Smooth muscle cell (in vitro differentiated cells): ENCODE data around the gene RAB40A. TPM values are rescaled to one million over a fixed set of nuclear protein-coding genes. Genes with fewer than 3 reads are reported as not detected.

Experiments used
- DNase-seq: peaks from one replicate; lab custom pipeline; 2025; ENCODE audit not compliant: unreplicated experiment; lab: John Stamatoyannopoulos, UW
- H2AFZ ChIP-seq: fragments of 200-600 bp; sonication (generic); 2 replicates; pipeline ENCODE4 v1.6.0; 2016; ENCODE audit warnings: antibody characterized with exemption, low read depth, mild to moderate bottlenecking
- H3F3A ChIP-seq: fragments of 200-600 bp; sonication (generic); 2 replicates; pipeline ENCODE4 v1.6.0; 2017; ENCODE audit warnings: antibody characterized with exemption, low read depth
- H3K27ac ChIP-seq: fragments of 200-600 bp; sonication (generic); 2 replicates; pipeline ENCODE4 v1.5.1; 2016; ENCODE audit warnings: low read depth, mild to moderate bottlenecking
- H3K27me3 ChIP-seq: fragments of 200-600 bp; sonication (generic); 2 replicates; pipeline ENCODE4 v1.6.1; 2016; ENCODE audit warnings: low read depth, mild to moderate bottlenecking
- H3K36me3 ChIP-seq: fragments of 200-600 bp; sonication (generic); 2 replicates; pipeline ENCODE4 v1.5.1; 2016; ENCODE audit warnings: low read depth
- H3K4me1 ChIP-seq: fragments of 200-600 bp; sonication (generic); 2 replicates; pipeline ENCODE4 v1.5.1; 2016; ENCODE audit warnings: low read depth
- H3K4me2 ChIP-seq: fragments of 200-600 bp; sonication (generic); 2 replicates; pipeline ENCODE4 v1.6.0; 2016; ENCODE audit warnings: mild to moderate bottlenecking
- H3K4me3 ChIP-seq: fragments of 200-600 bp; sonication (generic); 2 replicates; pipeline ENCODE4 v1.5.1; 2016; ENCODE audit warnings: mild to moderate bottlenecking
- H3K79me2 ChIP-seq: fragments of 200-600 bp; sonication (generic); 2 replicates; pipeline ENCODE4 v1.6.0; 2016; ENCODE audit warnings: low read depth, mild to moderate bottlenecking
- H3K9ac ChIP-seq: fragments of 200-600 bp; sonication (generic); 2 replicates; pipeline ENCODE4 v1.6.0; 2016; ENCODE audit warnings: low read depth
- H3K9me3 ChIP-seq: fragments of 200-600 bp; sonication (generic); replicated peaks from 2 replicates; pipeline ENCODE4 v1.5.1; 2016; ENCODE audit warnings: low read depth
- H4K20me1 ChIP-seq: fragments of 200-600 bp; sonication (generic); 2 replicates; pipeline ENCODE4 v1.6.0; 2016; ENCODE audit warnings: low read depth
- WGBS: methylation state at CpG from one replicate; pipeline ENCODE4 v1.1.7; 2016; ENCODE audit warnings: low lambda C conversion rate; 5-methylcytosine and 5-hydroxymethylcytosine counted together
- polyA plus RNA-seq: library from polyadenylated mRNA; unstranded; fragments of >200 nt; fragmentation: Nextera tagmentation; extraction: Ambion mirVana; gene quantifications from 2 replicates; pipeline ENCODE4 v1.2.1, GENCODE V29; 2016
- total RNA-seq: library from RNA; depleted of rRNA; stranded (reverse); fragments of >200 nt; gene quantifications from 2 replicates; pipeline ENCODE4 v1.2.3, GENCODE V29; 2014
- TF ChIP-seq, protein P1 (sequence below): fragments of 200-600 bp; sonication (generic); IDR thresholded peaks from 2 replicates; pipeline ENCODE4 v1.5.1; 2017; ENCODE audit warnings: borderline replicate concordance, mild to moderate bottlenecking, antibody characterized with exemption; ENCODE audit not compliant: insufficient read depth, poor library complexity, severe bottlenecking

RAB40A gene
- total and polyA plus RNA-seq, 2 experiments from 2014 or later: 0.13 to 0.63 TPM

DNA sequence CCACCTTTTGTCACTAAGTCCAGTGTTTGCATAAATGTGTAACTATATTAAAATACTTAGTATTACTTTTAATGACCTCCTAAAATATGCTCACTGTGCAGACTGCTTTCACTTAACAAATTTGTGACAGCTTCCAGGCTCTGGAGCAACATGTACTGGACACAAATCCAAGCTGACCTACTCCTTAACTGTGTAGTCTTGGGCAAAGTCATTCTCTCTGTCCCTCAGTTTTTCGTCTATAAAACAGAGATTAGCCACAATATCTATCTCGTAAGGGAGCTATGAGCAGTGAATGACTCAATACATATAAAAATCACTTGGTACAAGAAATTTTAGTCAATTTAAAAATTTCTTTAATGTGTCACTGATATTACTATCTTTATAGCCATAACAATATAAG is 20.4 kb upstream of the RAB40A start:
- WGBS: 23% methylated on average over 2 of the region's 2 CpGs
- H3K79me2 ChIP-seq: no peaks in the 10 kb centered on the region
- no peaks in the 10 kb centered on the region for H3F3A ChIP-seq
- H2AFZ ChIP-seq: no peak overlapping the region
- no peak for DNase-seq
- no peaks in the 10 kb centered on the region for H3K9me3 ChIP-seq
- H3K27ac ChIP-seq: peak overlapping the region; percentile 54
- H4K20me1 ChIP-seq: no peaks in the 10 kb centered on the region
- H3K27me3 ChIP-seq: no peaks in the 10 kb centered on the region
- TF ChIP-seq, protein P1, sequence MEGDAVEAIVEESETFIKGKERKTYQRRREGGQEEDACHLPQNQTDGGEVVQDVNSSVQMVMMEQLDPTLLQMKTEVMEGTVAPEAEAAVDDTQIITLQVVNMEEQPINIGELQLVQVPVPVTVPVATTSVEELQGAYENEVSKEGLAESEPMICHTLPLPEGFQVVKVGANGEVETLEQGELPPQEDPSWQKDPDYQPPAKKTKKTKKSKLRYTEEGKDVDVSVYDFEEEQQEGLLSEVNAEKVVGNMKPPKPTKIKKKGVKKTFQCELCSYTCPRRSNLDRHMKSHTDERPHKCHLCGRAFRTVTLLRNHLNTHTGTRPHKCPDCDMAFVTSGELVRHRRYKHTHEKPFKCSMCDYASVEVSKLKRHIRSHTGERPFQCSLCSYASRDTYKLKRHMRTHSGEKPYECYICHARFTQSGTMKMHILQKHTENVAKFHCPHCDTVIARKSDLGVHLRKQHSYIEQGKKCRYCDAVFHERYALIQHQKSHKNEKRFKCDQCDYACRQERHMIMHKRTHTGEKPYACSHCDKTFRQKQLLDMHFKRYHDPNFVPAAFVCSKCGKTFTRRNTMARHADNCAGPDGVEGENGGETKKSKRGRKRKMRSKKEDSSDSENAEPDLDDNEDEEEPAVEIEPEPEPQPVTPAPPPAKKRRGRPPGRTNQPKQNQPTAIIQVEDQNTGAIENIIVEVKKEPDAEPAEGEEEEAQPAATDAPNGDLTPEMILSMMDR: no peak
- H3K36me3 ChIP-seq: no peaks in the 10 kb centered on the region
- H3K4me3 ChIP-seq: no peak overlapping the region
- peak overlapping the region; percentile 16 for H3K4me2 ChIP-seq
- H3K4me1 ChIP-seq: no peaks in the 10 kb centered on the region
- no peak overlapping the region for H3K9ac ChIP-seq

DNA sequence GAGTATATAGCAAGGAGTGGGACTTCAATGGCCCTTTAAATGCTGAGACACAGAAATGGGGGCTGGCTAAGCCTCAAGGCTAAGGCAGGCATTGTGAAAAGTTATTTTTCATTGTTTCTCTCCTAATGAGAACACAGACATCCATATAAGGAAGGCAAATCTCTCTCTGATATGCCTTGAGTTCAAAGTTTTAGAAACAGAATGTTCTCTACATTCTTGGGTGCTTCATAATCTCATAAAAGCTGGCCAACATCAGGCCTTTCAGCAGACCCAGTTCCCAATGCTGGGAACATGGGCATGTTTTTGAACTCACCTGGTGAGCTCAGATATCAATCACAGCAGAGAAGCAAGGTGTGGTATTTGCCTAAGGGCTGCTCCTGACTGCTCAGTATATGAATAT is 19.4 kb upstream of the RAB40A start:
- Histone ChIP-seq H3K4me3 (no peak overlapping the region), H2AFZ (no peak overlapping the region), H3K4me2 (peak overlapping the region; percentile 9), H3K27ac (peak overlapping the region; percentile 23), H3K79me2 (no peaks in the 10 kb centered on the region), H3F3A (no peaks in the 10 kb centered on the region), H3K9me3 (no peaks in the 10 kb centered on the region), H3K36me3 (no peaks in the 10 kb centered on the region), H4K20me1 (no peaks in the 10 kb centered on the region), H3K27me3 (no peaks in the 10 kb centered on the region), H3K4me1 (no peaks in the 10 kb centered on the region), H3K9ac (no peak overlapping the region)
- DNase-seq: no peak
- TF ChIP-seq, protein P1: no peak

DNA sequence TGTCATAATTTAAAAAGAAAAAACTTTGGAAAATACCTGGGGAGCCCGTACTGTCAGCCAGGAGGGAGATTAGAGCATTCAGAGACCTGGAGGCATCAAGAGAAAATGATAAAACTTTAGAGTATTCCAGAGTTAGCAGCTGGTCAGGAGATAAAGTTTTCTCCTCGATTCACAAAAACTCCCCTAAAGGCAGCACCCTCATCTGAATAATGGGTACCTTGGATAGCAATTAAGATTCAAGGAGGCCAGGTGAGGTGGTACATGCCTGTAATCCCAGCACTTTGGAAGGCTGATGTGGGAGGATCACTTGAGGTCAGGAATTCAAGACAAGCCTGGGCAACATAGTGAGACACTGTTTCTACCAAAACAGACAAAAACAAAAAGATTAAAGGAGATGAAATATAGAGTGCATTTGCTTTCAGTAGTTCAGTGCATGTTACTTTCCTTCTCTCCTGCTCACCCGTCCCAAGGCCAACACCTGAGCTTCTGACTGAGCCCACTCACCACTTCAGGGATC is 18.6 kb upstream of the RAB40A start:
- 84% methylated on average over 3 of the region's 3 CpGs for WGBS
- no peaks in the 10 kb centered on the region for H3K9me3 ChIP-seq
- no peaks in the 10 kb centered on the region for H3K36me3 ChIP-seq
- H3K4me1 ChIP-seq: no peaks in the 10 kb centered on the region
- peak overlapping the region; percentile 23 for H3K27ac ChIP-seq
- no peaks in the 10 kb centered on the region for H4K20me1 ChIP-seq
- no peaks in the 10 kb centered on the region for H3F3A ChIP-seq
- no peaks in the 10 kb centered on the region for H3K79me2 ChIP-seq
- H3K4me2 ChIP-seq: no peak overlapping the region
- no peak overlapping the region for H3K9ac ChIP-seq
- TF ChIP-seq, protein P1: no peak
- DNase-seq: no peak
- H3K4me3 ChIP-seq: no peak overlapping the region
- H2AFZ ChIP-seq: no peak overlapping the region
- H3K27me3 ChIP-seq: no peaks in the 10 kb centered on the region

DNA sequence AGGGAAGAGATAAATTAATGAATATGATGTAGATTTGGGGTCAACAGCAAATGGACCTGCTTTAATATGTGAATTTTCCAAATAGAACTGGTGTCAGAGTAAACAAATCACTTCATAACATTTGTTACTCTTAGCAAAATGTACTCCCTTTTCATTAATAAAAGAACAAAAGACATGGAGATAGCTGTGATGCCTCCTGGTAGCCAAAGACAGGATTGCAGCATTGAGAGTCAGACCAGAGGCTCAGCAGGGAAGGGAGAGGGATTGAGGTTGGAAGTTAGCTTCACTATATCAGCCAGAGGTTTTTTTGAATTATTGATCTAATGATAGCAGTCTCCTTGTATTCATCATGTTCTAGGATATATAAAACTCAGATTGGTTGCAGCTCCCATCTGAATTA is 17.4 kb upstream of the RAB40A start:
- no peak overlapping the region for H2AFZ ChIP-seq
- no peak overlapping the region for H3K4me2 ChIP-seq
- DNase-seq: no peak
- H3K36me3 ChIP-seq: no peaks in the 10 kb centered on the region
- H3K4me3 ChIP-seq: no peak overlapping the region
- H3K4me1 ChIP-seq: no peaks in the 10 kb centered on the region
- H3K27me3 ChIP-seq: no peaks in the 10 kb centered on the region
- TF ChIP-seq, protein P1: no peak
- no peak overlapping the region for H3K9ac ChIP-seq
- no peaks in the 10 kb centered on the region for H4K20me1 ChIP-seq
- no peaks in the 10 kb centered on the region for H3K79me2 ChIP-seq
- H3F3A ChIP-seq: no peaks in the 10 kb centered on the region
- H3K9me3 ChIP-seq: no peaks in the 10 kb centered on the region
- no peak overlapping the region for H3K27ac ChIP-seq
